GM12864 (cell line): ENCODE results near the gene ADRB2.

Source experiments
- DNase-seq: peaks from one replicate; pipeline ENCODE4 v3.0.0-alpha.2; 2011; ENCODE audit warnings: low read depth
- H3K4me3 ChIP-seq: 2 replicates; pipeline ENCODE4 v1.5.1; 2011; ENCODE audit warnings: mild to moderate bottlenecking, low read depth, low read length, control low read depth
- CTCF ChIP-seq: IDR thresholded peaks from 2 replicates; pipeline ENCODE4 v1.5.1; 2011; ENCODE audit warnings: low read depth, mild to moderate bottlenecking, moderate library complexity, low read length, control low read depth, inconsistent platforms; ENCODE audit errors: missing control alignments

Gene ADRB2

GRCh38 chr5:148826053-148826738, at the start of gene ADRB2:
ADRB2 (plus strand) TSS chr5:148826611; CDS start chr5:148826832, 221 bp downstream.
- DNase-seq = peak; percentile 74
- TF ChIP-seq CTCF = no peak
- H3K4me3 ChIP-seq = peak within 1 kb of the TSS; percentile 81

- no peak for TF ChIP-seq CTCF
- no peak for DNase-seq
- H3K4me3 ChIP-seq = no peak overlapping the region
Measured at GRCh38 chr5:148776780-148777179, 49.6 kb upstream of the ADRB2 start.

GRCh38 chr5:148778882-148779281, 47.5 kb upstream of the ADRB2 start:
- no peak for TF ChIP-seq CTCF
- H3K4me3 ChIP-seq = no peak overlapping the region
- DNase-seq = no peak

- no peak for DNase-seq
- H3K4me3 ChIP-seq = no peak overlapping the region
- no peak for TF ChIP-seq CTCF
Measured at GRCh38 chr5:148780711-148781110, 45.7 kb upstream of the ADRB2 start.

GRCh38 chr5:148781766-148782165, 44.6 kb upstream of the ADRB2 start:
- no peak overlapping the region for H3K4me3 ChIP-seq
- TF ChIP-seq CTCF = no peak
- no peak for DNase-seq

- no peak overlapping the region for H3K4me3 ChIP-seq
- no peak for TF ChIP-seq CTCF
- no peak for DNase-seq
Measured at GRCh38 chr5:148785223-148785622, 41.2 kb upstream of the ADRB2 start.

- no peak for DNase-seq
- no peak for TF ChIP-seq CTCF
Measured at GRCh38 chr5:148786456-148786855, 40.0 kb upstream of the ADRB2 start.

More at GRCh38 chr5:148786456-148786855, 40.0 kb upstream of the ADRB2 start:
- H3K4me3 ChIP-seq = no peak overlapping the region
